ENCODE data around the gene CARMIL1.

DNA sequence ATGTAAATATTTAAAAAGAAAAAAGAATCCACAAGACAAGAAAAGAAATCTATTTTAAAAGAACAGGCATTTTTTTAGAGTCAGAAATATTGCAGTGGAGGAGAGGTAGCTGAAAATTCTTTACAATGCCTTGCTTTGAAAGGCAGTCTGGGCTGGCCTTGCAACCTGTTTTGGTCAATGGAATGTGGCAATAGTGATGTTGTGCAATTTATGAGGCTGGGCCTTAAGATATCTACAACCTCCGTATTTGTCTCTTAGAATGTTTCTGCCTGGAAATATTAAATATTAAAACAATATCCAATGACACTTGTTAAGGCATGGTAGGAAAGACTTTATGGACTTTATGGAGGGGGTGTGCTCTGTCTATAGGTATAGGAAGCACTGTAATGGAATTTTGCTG is 358.0 kb downstream of the CARMIL1 start:
- no peak for TF ChIP-seq POLR2AphosphoS5 (IDR thresholded peaks at IDR 0.05)
- TF ChIP-seq, protein P1, sequence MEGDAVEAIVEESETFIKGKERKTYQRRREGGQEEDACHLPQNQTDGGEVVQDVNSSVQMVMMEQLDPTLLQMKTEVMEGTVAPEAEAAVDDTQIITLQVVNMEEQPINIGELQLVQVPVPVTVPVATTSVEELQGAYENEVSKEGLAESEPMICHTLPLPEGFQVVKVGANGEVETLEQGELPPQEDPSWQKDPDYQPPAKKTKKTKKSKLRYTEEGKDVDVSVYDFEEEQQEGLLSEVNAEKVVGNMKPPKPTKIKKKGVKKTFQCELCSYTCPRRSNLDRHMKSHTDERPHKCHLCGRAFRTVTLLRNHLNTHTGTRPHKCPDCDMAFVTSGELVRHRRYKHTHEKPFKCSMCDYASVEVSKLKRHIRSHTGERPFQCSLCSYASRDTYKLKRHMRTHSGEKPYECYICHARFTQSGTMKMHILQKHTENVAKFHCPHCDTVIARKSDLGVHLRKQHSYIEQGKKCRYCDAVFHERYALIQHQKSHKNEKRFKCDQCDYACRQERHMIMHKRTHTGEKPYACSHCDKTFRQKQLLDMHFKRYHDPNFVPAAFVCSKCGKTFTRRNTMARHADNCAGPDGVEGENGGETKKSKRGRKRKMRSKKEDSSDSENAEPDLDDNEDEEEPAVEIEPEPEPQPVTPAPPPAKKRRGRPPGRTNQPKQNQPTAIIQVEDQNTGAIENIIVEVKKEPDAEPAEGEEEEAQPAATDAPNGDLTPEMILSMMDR (IDR thresholded peaks at IDR 0.05) = no peak
- TF ChIP-seq POLR2A (IDR thresholded peaks at IDR 0.05) = no peak

Data from suprapubic skin (tissue), 4 donors.